SK-N-SH (cell line): ENCODE results near the gene BCL11A. TPM values are rescaled to one million over a fixed set of nuclear protein-coding genes. Genes with fewer than 3 reads are reported as not detected.

Experiments
- CTCF ChIA-PET: fragments of 300-600, 350-600 bp; formaldehyde crosslinking; extraction: SDS; loops from one replicate; lab custom pipeline; 2021; lab: Yijun Ruan, JAX
- POLR2A ChIA-PET: fragments of 350-600 bp; sonication (Branson Sonifier 250); formaldehyde crosslinking; extraction: SDS; loops from one replicate; lab custom pipeline; 2020; ENCODE audit warnings: antibody characterized with exemption, inconsistent platforms; lab: Yijun Ruan, JAX
- DNase-seq: peaks from one replicate; pipeline ENCODE4 v3.0.0; 2012
- H2AFZ ChIP-seq: fragments of 200-600 bp; sonication (generic); 2 replicates; pipeline ENCODE4 v1.8.1; 2016; ENCODE audit warnings: antibody characterized with exemption, mild to moderate bottlenecking, low read depth
- H3F3A ChIP-seq: fragments of 200-600 bp; sonication (generic); replicated peaks from 2 replicates; pipeline ENCODE3; 2016; ENCODE audit warnings: antibody characterized with exemption, mild to moderate bottlenecking; ENCODE audit not compliant: insufficient read depth
- H3K27ac ChIP-seq, 2 experiments: fragments of 200-500 bp in 1 of 2; fragments of 200-600 bp in 1 of 2; sonication (Bioruptor generic) in 1 of 2; sonication (generic), shearing (Covaris generic) in 1 of 2; 2 replicates each; pipeline versions ENCODE4 v1.5.1 to v1.6.1; 2014 to 2016; ENCODE audit warnings: low read depth in 2 of 2, inconsistent platforms in 1 of 2, low read length in 1 of 2, mild to moderate bottlenecking in 1 of 2, mixed read lengths in 1 of 2
- H3K27me3 ChIP-seq: fragments of 200-600 bp; sonication (generic), shearing (Covaris generic); 2 replicates; pipeline ENCODE4 v1.6.1; 2016; ENCODE audit warnings: mixed run types; ENCODE audit not compliant: insufficient read depth
- H3K36me3 ChIP-seq, 2 experiments: fragments of 200-500 bp in 1 of 2; fragments of 200-600 bp in 1 of 2; sonication (Bioruptor generic) in 1 of 2; sonication (generic) in 1 of 2; replicated peaks in 1 of 2; 2 replicates each; pipeline versions ENCODE3 to v1.5.1; 2014 to 2016; ENCODE audit warnings: low read length in 1 of 2, mild to moderate bottlenecking in 1 of 2; ENCODE audit not compliant: insufficient read depth in 2 of 2, control insufficient read depth in 1 of 2
- H3K4me1 ChIP-seq, 2 experiments: fragments of 200-500 bp in 1 of 2; fragments of 200-600 bp in 1 of 2; sonication (Bioruptor generic) in 1 of 2; sonication (generic), shearing (Covaris generic) in 1 of 2; 2 replicates each; pipeline versions ENCODE4 v1.5.1 to v1.6.1; 2014 to 2016; ENCODE audit warnings: low read depth in 1 of 2, low read length in 1 of 2, mixed run types in 1 of 2; ENCODE audit not compliant: insufficient read depth in 2 of 2, control insufficient read depth in 1 of 2
- H3K4me2 ChIP-seq: fragments of 200-600 bp; sonication (generic), shearing (Covaris generic); 2 replicates; pipeline ENCODE4 v1.6.1; 2017; ENCODE audit warnings: mixed run types
- H3K4me3 ChIP-seq, 2 experiments: fragments of 200-500 bp in 1 of 2; fragments of 200-600 bp in 1 of 2; sonication (Bioruptor generic) in 1 of 2; sonication (generic), shearing (Covaris generic) in 1 of 2; 2 replicates each; pipeline versions ENCODE4 v1.5.1 to v1.8.1; 2014 to 2016; ENCODE audit warnings: low read depth in 2 of 2, inconsistent platforms in 1 of 2, low read length in 1 of 2, mild to moderate bottlenecking in 1 of 2, mixed read lengths in 1 of 2, moderate library complexity in 1 of 2
- H3K79me2 ChIP-seq: fragments of 200-600 bp; sonication (generic); 2 replicates; pipeline ENCODE4 v1.8.1; 2017; ENCODE audit warnings: mild to moderate bottlenecking; ENCODE audit not compliant: insufficient read depth
- H3K9ac ChIP-seq: fragments of 200-600 bp; sonication (generic); 2 replicates; pipeline ENCODE4 v1.6.1; 2017; ENCODE audit warnings: mixed run types
- H3K9me2 ChIP-seq: fragments of 200-600 bp; sonication (generic); 2 replicates; pipeline ENCODE4 v1.6.1; 2017; ENCODE audit warnings: mixed run types
- H3K9me3 ChIP-seq: fragments of 200-600 bp; sonication (generic); 2 replicates; pipeline ENCODE4 v1.6.1; 2017; ENCODE audit warnings: mixed run types, mild to moderate bottlenecking, moderate library complexity
- H4K20me1 ChIP-seq: fragments of 200-600 bp; sonication (generic); 2 replicates; pipeline ENCODE4 v1.6.1; 2017; ENCODE audit warnings: mild to moderate bottlenecking, mixed run types; ENCODE audit not compliant: insufficient read depth
- FOSL2 ChIP-seq: IDR thresholded peaks from 2 replicates; pipeline ENCODE4 v1.4.0; 2012; ENCODE audit warnings: low read depth, mild to moderate bottlenecking, moderate library complexity, borderline replicate concordance
- FOXM1 ChIP-seq: IDR thresholded peaks from 2 replicates; pipeline ENCODE4 v1.4.0; 2012; ENCODE audit warnings: low read depth, mild to moderate bottlenecking
- GATA2 ChIP-seq: sonication (generic); formaldehyde crosslinking; IDR thresholded peaks from 2 replicates; pipeline ENCODE4 v1.5.0; 2020; ENCODE audit warnings: mild to moderate bottlenecking, missing genetic modification reagents
- RXRA ChIP-seq: IDR thresholded peaks from 2 replicates; pipeline ENCODE4 v1.4.0; 2012; ENCODE audit warnings: low read depth, mild to moderate bottlenecking, borderline replicate concordance
- TAF1 ChIP-seq: IDR thresholded peaks from 2 replicates; pipeline ENCODE4 v1.6.1; 2012; ENCODE audit warnings: low read depth, mild to moderate bottlenecking, low read length, moderate library complexity, borderline replicate concordance
- YY1 ChIP-seq: IDR thresholded peaks from 2 replicates; pipeline ENCODE4 v1.4.0; 2012; ENCODE audit warnings: low read depth, mild to moderate bottlenecking
- WGBS: methylation state at CpG from one replicate; pipeline ENCODE4 v1.1.6; 2017; ENCODE audit warnings: low lambda C conversion rate; 5-methylcytosine and 5-hydroxymethylcytosine counted together
- polyA plus RNA-seq, 3 experiments: library from polyadenylated mRNA; depleted of rRNA; stranded (reverse); fragments of >200 nt; gene quantifications; 2 replicates each; pipeline ENCODE4 v1.2.3, GENCODE V29; 2012
- TF ChIP-seq, protein P1 (sequence below): fragments of 150-350 bp; IDR thresholded peaks from 2 replicates; pipeline ENCODE4 v1.6.1; 2017; ENCODE audit warnings: antibody characterized with exemption, low read length, low read depth, borderline replicate concordance
- TF ChIP-seq, protein P2 (sequence below): IDR thresholded peaks from 2 replicates; pipeline ENCODE4 v1.4.0; 2012; ENCODE audit warnings: low read depth, borderline replicate concordance

BCL11A gene
- polyA plus RNA-seq, 1 of the 3 experiments (the other 2 are of a cell fraction) = 1.9 TPM

DNA sequence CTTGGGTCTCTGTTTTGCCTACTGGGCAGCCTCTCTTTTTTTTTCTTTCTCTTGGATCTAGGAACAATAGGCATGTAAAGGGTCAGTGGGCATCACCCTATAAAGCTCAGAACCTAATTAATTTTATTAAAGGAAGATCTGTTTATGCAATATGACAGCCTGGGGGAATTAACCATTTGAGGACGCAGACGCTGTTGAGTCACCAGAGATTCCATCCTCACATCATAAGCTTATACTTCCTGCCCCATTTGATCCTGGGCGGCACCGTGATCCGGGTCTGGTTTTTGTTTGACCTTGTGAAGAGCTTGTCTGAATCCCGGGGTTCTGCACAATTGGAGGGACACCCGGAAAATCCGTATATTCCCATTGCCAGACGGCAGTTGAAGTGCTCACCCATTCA is 16.8 kb upstream of the BCL11A start:
- Histone ChIP-seq H3F3A (no peaks in the 10 kb centered on the region), H3K4me2 (peak overlapping the region; percentile 63), H3K9me3 (no peaks in the 10 kb centered on the region), H4K20me1 (no peaks in the 10 kb centered on the region), H3K9me2 (no peaks in the 10 kb centered on the region), H3K9ac (no peak overlapping the region), H3K27me3 (peaks cover 41% of the 10 kb centered on the region)
- DNase-seq = no peak
- TF ChIP-seq GATA2 (CRISPR knock-in tag) (no peak), TAF1 (no peak), YY1 (no peak), FOSL2 (no peak)
- TF ChIP-seq, protein P1, sequence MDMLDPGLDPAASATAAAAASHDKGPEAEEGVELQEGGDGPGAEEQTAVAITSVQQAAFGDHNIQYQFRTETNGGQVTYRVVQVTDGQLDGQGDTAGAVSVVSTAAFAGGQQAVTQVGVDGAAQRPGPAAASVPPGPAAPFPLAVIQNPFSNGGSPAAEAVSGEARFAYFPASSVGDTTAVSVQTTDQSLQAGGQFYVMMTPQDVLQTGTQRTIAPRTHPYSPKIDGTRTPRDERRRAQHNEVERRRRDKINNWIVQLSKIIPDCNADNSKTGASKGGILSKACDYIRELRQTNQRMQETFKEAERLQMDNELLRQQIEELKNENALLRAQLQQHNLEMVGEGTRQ = no peak
- TF ChIP-seq, protein P2, sequence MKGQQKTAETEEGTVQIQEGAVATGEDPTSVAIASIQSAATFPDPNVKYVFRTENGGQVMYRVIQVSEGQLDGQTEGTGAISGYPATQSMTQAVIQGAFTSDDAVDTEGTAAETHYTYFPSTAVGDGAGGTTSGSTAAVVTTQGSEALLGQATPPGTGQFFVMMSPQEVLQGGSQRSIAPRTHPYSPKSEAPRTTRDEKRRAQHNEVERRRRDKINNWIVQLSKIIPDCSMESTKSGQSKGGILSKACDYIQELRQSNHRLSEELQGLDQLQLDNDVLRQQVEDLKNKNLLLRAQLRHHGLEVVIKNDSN = no peak
- TF ChIP-seq, all 33 proteins: peak for 0
- Histone ChIP-seq H3K4me1 (peaks cover 0 to 7% of the 10 kb centered on the region in 2 experiments; a peak in 2 of 4 replicates), H3K36me3 (no peaks in the 10 kb centered on the region), H2AFZ (no peak overlapping the region), H3K79me2 (no peaks in the 10 kb centered on the region), H3K4me3 (no peak overlapping the region), H3K27ac (no peak overlapping the region)
- ChIA-PET POLR2A (interaction anchor here (1.0 kb wide), 1 partner anchor 53 kb away, joined by 4 read pairs; no protein-coding TSS in a partner anchor), CTCF (interaction anchor here (1.0 to 18.8 kb wide), 6 partner anchors 9 to 105 kb away, joined by 4 to 324 read pairs (median 6); no protein-coding TSS in a partner anchor)
- 0% methylated on average over 8 of the region's 9 CpGs for WGBS

- CTCF ChIA-PET = interaction anchor here (0.5 to 18.8 kb wide), 5 partner anchors 10 to 112 kb away, joined by 3 to 324 read pairs (median 8); no protein-coding TSS in a partner anchor
- H3K9me3 ChIP-seq = no peaks in the 10 kb centered on the region
- H4K20me1 ChIP-seq = no peaks in the 10 kb centered on the region
- no peak for TF ChIP-seq RXRA
- no peak for TF ChIP-seq FOXM1
- peak overlapping the region in 1 of 2 experiments; percentile 37; a peak in 2 of 4 replicates for H3K4me3 ChIP-seq
- H3K4me1 ChIP-seq = peaks cover 0 to 7% of the 10 kb centered on the region in 2 experiments; a peak in 2 of 4 replicates
- H3K4me2 ChIP-seq = peak overlapping the region; percentile 63
- H3K79me2 ChIP-seq = no peaks in the 10 kb centered on the region
- WGBS = 2% methylated on average over 13 of the region's 13 CpGs
- peak overlapping the region; percentile 31; the same call in 1 of the 2 replicates for H2AFZ ChIP-seq
- no peak overlapping the region for H3K9ac ChIP-seq
- no peak for DNase-seq
- H3F3A ChIP-seq = no peaks in the 10 kb centered on the region
- no peaks in the 10 kb centered on the region for H3K9me2 ChIP-seq
- no peak overlapping the region for H3K27ac ChIP-seq
- POLR2A ChIA-PET = interaction anchor here (1.0 kb wide), 1 partner anchor 52 kb away, joined by 4 read pairs; no protein-coding TSS in a partner anchor
- no peaks in the 10 kb centered on the region for H3K36me3 ChIP-seq
- peaks cover 41% of the 10 kb centered on the region for H3K27me3 ChIP-seq
Observed at GRCh38 chr2:60569680-60570111, 16.2 kb upstream of the BCL11A start.
